ENCODE measurements around the gene PCDH18.

DNA sequence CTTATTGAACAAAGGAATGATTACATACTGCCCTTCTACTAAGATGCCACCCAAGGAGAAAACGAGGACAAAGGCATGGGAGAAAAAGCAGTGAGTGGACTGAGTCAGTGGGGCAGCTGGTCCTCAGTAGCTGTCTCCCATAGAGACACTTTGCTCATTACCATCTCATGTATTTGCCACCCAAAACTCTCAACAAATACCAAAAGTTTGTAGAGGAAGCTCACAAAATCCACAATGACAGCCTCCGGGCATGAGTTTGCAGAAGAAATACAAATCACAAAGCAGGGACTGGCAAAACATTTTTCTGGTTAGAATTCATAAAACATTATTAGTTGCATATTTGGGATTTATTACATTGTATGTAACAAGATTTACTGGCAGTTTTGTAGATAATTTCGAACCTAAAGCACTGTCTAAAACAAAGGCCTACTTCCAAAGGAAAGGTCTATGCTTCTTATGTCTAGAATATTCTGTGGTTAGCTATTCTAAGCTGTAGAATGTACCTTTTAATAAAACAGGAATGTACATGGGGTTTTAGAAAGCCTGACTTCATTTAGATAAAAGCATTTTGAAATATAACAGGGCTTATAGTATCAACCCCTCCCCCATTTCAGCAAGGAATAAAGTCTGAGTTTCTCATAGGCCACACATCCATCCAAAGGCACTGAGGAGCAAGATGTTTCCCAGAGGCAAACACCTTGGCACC is 17.7 kb downstream of the PCDH18 start:
- TF ChIP-seq POLR2A (IDR thresholded peaks at IDR 0.05): no peak
- TF ChIP-seq, protein P1, sequence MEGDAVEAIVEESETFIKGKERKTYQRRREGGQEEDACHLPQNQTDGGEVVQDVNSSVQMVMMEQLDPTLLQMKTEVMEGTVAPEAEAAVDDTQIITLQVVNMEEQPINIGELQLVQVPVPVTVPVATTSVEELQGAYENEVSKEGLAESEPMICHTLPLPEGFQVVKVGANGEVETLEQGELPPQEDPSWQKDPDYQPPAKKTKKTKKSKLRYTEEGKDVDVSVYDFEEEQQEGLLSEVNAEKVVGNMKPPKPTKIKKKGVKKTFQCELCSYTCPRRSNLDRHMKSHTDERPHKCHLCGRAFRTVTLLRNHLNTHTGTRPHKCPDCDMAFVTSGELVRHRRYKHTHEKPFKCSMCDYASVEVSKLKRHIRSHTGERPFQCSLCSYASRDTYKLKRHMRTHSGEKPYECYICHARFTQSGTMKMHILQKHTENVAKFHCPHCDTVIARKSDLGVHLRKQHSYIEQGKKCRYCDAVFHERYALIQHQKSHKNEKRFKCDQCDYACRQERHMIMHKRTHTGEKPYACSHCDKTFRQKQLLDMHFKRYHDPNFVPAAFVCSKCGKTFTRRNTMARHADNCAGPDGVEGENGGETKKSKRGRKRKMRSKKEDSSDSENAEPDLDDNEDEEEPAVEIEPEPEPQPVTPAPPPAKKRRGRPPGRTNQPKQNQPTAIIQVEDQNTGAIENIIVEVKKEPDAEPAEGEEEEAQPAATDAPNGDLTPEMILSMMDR (IDR thresholded peaks at IDR 0.05): no peak
